Jurkat, Clone E6-1 (cell line): Measurements from ENCODE around the gene HECTD1.
"Not testable (repeated sequence)": the region's sequence is repeated elsewhere in the genome, so short reads cannot be mapped to it uniquely, and the experiment has no call there.

Experiments used
- DNase-seq: peaks from one replicate; pipeline ENCODE4 v3.0.0-alpha.2; 2011; ENCODE audit warnings: low read depth, low spot score
- H3K4me3 ChIP-seq: 2 replicates; pipeline ENCODE4 v1.5.1; 2011; ENCODE audit warnings: mild to moderate bottlenecking, low read length, control low read depth, moderate library complexity

The HECTD1 gene

GRCh38 chr14:31122098-31122611 is 85.4 kb downstream of the HECTD1 start:
- no peak overlapping the region for H3K4me3 ChIP-seq
- no peak for DNase-seq

- DNase-seq = no peak
- H3K4me3 ChIP-seq = no peak overlapping the region
Observed at GRCh38 chr14:31118892-31119291, 88.7 kb downstream of the HECTD1 start.

GRCh38 chr14:31113794-31114193 is 93.8 kb downstream of the HECTD1 start:
- DNase-seq = no peak
- no peak overlapping the region for H3K4me3 ChIP-seq

- H3K4me3 ChIP-seq = no peak overlapping the region
- no peak for DNase-seq
Observed at GRCh38 chr14:31110872-31111271, 96.7 kb downstream of the HECTD1 start.

- no peak overlapping the region for H3K4me3 ChIP-seq
- no peak for DNase-seq
Observed at GRCh38 chr14:31109257-31109656, 98.3 kb downstream of the HECTD1 start.

- no peak overlapping the region for H3K4me3 ChIP-seq
- no peak for DNase-seq
Observed at GRCh38 chr14:31106768-31107167, 100.8 kb downstream of the HECTD1 start.

GRCh38 chr14:31097081-31097480 is 110.5 kb downstream of the HECTD1 start:
- no peak for DNase-seq
- H3K4me3 ChIP-seq = no peak overlapping the region

GRCh38 chr14:31096255-31096654 is 111.3 kb downstream of the HECTD1 start:
- no peak for DNase-seq
- H3K4me3 ChIP-seq = no peak overlapping the region

GRCh38 chr14:31095817-31096216 is 111.8 kb downstream of the HECTD1 start:
- not testable (repeated sequence) for H3K4me3 ChIP-seq, DNase-seq

GRCh38 chr14:31093884-31094839 is 113.4 kb downstream of the HECTD1 start:
- not testable (repeated sequence) for DNase-seq

GRCh38 chr14:31092160-31092708 is 115.4 kb downstream of the HECTD1 start:
- H3K4me3 ChIP-seq = no peak overlapping the region
- DNase-seq = no peak

More at GRCh38 chr14:31093884-31094839, 113.4 kb downstream of the HECTD1 start:
- H3K4me3 ChIP-seq = not testable (repeated sequence)

- no peak for DNase-seq
- H3K4me3 ChIP-seq = no peak overlapping the region
Observed at GRCh38 chr14:31090883-31091764, 116.5 kb downstream of the HECTD1 start.

GRCh38 chr14:31086466-31086865 is 121.1 kb downstream of the HECTD1 start:
- not testable (repeated sequence) for H3K4me3 ChIP-seq, DNase-seq

- DNase-seq = no peak
- H3K4me3 ChIP-seq = no peak overlapping the region
Observed at GRCh38 chr14:31085027-31085426, 122.6 kb downstream of the HECTD1 start.

GRCh38 chr14:31084385-31084784 is 123.2 kb downstream of the HECTD1 start:
- no peak for DNase-seq
- no peak overlapping the region for H3K4me3 ChIP-seq

- no peak for DNase-seq
- H3K4me3 ChIP-seq = no peak overlapping the region
Observed at GRCh38 chr14:31083781-31084180, 123.8 kb downstream of the HECTD1 start.

GRCh38 chr14:31080484-31080883 is 127.1 kb downstream of the HECTD1 start:
- no peak overlapping the region for H3K4me3 ChIP-seq
- DNase-seq = no peak

GRCh38 chr14:31080056-31080455 is 127.5 kb downstream of the HECTD1 start:
- no peak for DNase-seq
- H3K4me3 ChIP-seq = no peak overlapping the region

- DNase-seq = no peak
Observed at GRCh38 chr14:31078766-31079165, 128.8 kb downstream of the HECTD1 start.

More at GRCh38 chr14:31078766-31079165, 128.8 kb downstream of the HECTD1 start:
- H3K4me3 ChIP-seq = no peak overlapping the region
